Bronchial epithelial cell (primary cell): ENCODE results near the gene DNHD1. TPM values are rescaled to one million over a fixed set of nuclear protein-coding genes. Genes with fewer than 3 reads are reported as not detected.

ENCODE experiments used
- DNase-seq: peaks from one replicate; pipeline ENCODE4 v3.0.0-alpha.2; 2010; ENCODE audit warnings: low read depth
- FAIRE-seq: peaks from 2 replicates; lab custom pipeline; 2011; peaks lifted over from hg19 to GRCh38; lab: Jason Lieb, UNC
- H3K27me3 ChIP-seq: 2 replicates; pipeline ENCODE4 v1.5.1; 2011; ENCODE audit warnings: low read length; ENCODE audit not compliant: control insufficient read depth, insufficient read depth
- H3K36me3 ChIP-seq: 2 replicates; pipeline ENCODE4 v1.5.1; 2011; ENCODE audit warnings: low read length; ENCODE audit not compliant: control insufficient read depth, insufficient read depth
- H3K4me3 ChIP-seq: 2 replicates; pipeline ENCODE4 v1.5.1; 2011; ENCODE audit warnings: mild to moderate bottlenecking, low read depth, low read length, control low read depth
- total RNA-seq: library from RNA; depleted of rRNA; stranded (reverse); fragments of >200 nt; gene quantifications from 2 replicates; pipeline ENCODE4 v1.2.1, GENCODE V29; 2014
- TF ChIP-seq, protein P1 (sequence below): IDR thresholded peaks from 2 replicates; pipeline ENCODE4 v1.5.1; 2011; ENCODE audit warnings: mild to moderate bottlenecking, moderate library complexity, low read length, control low read depth, inconsistent platforms; ENCODE audit not compliant: insufficient read depth, severe bottlenecking

The DNHD1 gene
- total RNA-seq, 1 donor from 2014 or later, result 4.5 TPM

DNA sequence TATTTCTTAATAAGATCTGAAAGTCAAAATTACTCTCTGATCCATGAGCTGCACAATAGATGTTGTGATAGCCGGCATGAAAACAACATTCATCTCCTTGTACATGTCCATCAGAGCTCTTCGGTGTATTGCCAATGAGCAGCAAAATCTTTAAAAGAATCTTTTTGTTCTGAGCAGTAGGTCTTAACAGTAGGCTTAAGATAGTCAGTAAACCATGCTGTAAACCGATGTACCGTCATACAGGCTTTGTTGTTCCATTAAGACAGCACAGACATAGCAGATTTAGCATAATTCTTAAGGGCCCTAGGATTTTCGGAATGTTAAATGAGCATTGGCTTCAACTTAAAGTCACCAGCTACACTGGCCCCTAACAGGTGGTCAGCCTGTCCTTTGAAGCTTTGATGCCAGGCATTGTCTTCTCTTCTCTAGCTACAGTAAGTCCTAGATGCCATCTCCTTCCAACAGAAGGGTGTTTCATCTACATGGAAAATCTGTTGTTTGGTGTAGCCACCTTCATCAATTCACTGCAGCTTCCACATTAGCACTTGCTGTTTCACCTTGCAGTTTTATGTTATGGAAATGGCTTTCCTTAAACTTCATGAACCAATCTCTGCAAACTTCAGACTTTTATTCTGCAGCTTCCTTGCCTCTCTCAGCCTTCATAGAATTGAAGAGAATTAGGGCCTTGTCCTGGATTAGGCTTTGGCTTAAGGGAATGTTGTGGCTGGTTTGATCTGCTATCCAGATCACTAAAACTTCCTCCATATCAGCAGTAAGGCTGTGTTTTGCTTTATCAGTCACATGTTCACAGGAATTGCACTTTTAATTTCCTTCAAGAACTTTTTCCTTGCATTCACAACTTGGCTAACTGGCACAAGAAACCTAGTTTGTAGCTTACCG, 78.0 kb downstream of the DNHD1 start:
- Histone ChIP-seq H3K27me3 (no peaks in the 10 kb centered on the region), H3K4me3 (no peak overlapping the region), H3K36me3 (no peaks in the 10 kb centered on the region)
- DNase-seq (no peak), FAIRE-seq (no peak)
- TF ChIP-seq, protein P1, sequence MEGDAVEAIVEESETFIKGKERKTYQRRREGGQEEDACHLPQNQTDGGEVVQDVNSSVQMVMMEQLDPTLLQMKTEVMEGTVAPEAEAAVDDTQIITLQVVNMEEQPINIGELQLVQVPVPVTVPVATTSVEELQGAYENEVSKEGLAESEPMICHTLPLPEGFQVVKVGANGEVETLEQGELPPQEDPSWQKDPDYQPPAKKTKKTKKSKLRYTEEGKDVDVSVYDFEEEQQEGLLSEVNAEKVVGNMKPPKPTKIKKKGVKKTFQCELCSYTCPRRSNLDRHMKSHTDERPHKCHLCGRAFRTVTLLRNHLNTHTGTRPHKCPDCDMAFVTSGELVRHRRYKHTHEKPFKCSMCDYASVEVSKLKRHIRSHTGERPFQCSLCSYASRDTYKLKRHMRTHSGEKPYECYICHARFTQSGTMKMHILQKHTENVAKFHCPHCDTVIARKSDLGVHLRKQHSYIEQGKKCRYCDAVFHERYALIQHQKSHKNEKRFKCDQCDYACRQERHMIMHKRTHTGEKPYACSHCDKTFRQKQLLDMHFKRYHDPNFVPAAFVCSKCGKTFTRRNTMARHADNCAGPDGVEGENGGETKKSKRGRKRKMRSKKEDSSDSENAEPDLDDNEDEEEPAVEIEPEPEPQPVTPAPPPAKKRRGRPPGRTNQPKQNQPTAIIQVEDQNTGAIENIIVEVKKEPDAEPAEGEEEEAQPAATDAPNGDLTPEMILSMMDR, result no peak

DNA sequence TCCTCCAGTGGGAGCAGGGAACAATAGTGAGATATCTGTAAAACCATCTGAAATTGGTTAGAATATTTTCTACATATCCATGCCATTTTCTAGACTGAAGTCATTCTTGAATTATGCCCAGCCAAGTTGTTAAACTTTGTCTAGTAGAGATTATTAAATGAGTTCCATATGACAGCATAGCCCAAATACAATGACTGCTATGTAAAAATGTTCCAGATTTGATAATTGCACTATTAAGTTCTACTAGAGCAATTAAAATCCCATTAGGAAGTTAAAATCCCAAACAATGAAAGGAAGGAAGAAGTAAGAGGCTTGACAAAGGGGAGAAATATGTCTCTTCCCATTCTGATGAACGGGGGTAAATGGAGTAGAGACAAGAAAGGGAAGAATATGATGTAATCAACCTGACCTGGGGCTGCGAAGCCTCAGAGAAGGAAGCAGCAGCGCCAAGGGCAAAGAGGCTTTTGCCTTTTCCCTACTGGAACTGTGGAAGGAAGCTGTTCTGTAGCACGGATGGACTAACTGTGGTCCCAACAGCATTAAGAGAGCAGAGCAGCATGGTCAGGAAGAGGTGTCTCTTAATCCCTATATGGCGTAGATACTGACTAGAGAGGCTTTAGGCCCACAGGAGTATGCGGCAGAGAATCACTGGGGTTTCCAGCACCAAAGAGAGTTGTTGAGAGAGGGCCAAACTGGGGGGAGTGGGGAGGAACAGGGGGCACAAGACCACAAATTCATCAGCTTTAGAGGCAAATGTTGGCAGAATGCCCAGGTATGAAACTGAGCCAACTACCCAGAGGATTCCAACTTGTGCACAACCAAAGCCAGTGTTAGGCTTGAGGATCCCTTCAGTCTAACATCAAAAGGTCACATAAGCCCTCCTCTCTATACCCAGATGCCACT, 79.6 kb downstream of the DNHD1 start:
- no peaks in the 10 kb centered on the region for H3K36me3 ChIP-seq
- H3K4me3 ChIP-seq, result no peak overlapping the region
- H3K27me3 ChIP-seq, result no peaks in the 10 kb centered on the region
- FAIRE-seq (no peak), DNase-seq (no peak)
- TF ChIP-seq, protein P1, result no peak

DNA sequence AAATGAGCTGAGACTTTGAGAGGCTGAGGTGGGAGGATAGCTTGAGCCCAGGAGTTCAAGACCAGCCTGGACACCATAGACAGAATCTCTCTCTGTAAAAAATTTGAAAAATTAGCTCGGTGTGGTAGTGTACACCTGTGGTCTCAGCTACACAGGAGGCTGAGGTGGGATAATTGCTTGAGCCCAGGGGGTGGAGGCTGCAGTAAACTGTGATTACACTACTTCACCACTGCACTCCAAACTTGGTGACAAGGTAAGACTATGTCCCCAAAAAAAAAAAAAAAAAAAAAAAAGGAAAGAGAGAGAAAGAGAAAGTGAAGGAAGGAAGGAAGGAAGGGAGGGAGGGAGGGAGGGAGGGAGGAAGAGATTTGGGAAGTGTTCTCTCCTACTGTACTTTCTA, 81.1 kb downstream of the DNHD1 start:
- TF ChIP-seq, protein P1, result no peak
- DNase-seq, result no peak
- H3K36me3 ChIP-seq, result no peaks in the 10 kb centered on the region
- H3K27me3 ChIP-seq, result no peaks in the 10 kb centered on the region
- H3K4me3 ChIP-seq, result no peak overlapping the region
- no peak for FAIRE-seq

DNA sequence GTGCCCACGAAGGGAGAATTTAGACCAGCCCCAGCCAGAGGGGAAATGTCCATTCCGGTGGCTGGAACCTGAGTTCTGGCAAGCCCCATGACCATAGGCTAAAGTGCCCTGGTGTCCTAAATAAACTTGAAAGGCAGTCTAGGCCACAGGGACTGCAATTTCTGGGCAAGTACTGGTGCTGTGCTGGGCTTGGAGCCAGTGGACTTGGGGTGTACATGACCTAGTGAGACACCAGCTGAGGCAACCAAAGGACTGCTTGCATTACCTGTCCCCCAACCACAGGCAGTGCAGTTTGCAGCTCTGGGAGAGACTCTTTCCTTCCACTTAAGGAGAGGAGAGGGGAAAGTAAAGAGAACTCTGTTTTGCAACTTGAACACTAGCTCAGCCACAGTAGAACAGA, 82.6 kb downstream of the DNHD1 start:
- no peak overlapping the region for H3K4me3 ChIP-seq
- no peaks in the 10 kb centered on the region for H3K36me3 ChIP-seq
- TF ChIP-seq, protein P1, result no peak
- FAIRE-seq (no peak), DNase-seq (no peak)
- H3K27me3 ChIP-seq, result no peaks in the 10 kb centered on the region

DNA sequence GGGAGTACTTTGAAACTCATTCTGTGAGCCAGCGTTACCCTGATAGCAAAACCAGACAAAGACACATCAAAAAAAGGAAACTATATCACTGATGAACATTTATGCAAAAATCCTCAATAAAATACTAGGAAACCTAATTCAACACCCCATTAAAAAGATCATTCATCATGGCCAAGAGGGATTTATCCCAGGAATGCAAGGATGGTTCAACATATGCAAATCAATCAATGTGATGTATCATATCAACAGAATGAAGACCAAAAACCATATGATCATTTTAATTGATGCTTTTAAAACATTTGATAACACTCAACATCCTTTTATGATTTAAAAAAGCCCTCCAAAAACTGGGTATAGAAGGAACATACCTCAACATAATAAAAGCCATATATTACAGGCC, 86.5 kb downstream of the DNHD1 start:
- no peak for FAIRE-seq
- Histone ChIP-seq H3K4me3 (no peak overlapping the region), H3K27me3 (no peaks in the 10 kb centered on the region), H3K36me3 (no peaks in the 10 kb centered on the region)
- TF ChIP-seq, protein P1, result no peak
- DNase-seq, result no peak
